SH-SY5Y (cell line): ENCODE results near the gene UCK1.

Experiments
- GATA2 ChIP-seq: IDR thresholded peaks from 2 replicates; pipeline ENCODE4 v1.6.1; 2011; ENCODE audit warnings: mild to moderate bottlenecking, low read depth, low read length
- GATA3 ChIP-seq: IDR thresholded peaks from 2 replicates; pipeline ENCODE4 v1.6.1; 2011; ENCODE audit warnings: low read depth, mild to moderate bottlenecking, low read length, moderate library complexity

GRCh38 chr9:131545786-131546335 lies 14.8 kb upstream of the UCK1 start:
- TF ChIP-seq GATA3 (no peak), GATA2 (no peak)
